H9 (cell line): ENCODE results near the gene SS18. TPM values are rescaled to one million over a fixed set of nuclear protein-coding genes. Genes with fewer than 3 reads are reported as not detected.

Experiments used
- DNase-seq: peaks from one replicate; pipeline ENCODE4 v3.0.0-alpha.2; 2017
- H2AFZ ChIP-seq: one replicate; pipeline ENCODE4 v1.6.1; 2013; ENCODE audit warnings: mild to moderate bottlenecking, low read length, control low read depth, moderate library complexity
- H2AK5ac ChIP-seq: 2 replicates; pipeline ENCODE4 v1.6.1; 2013; ENCODE audit warnings: low read length, control low read depth, mixed read lengths; ENCODE audit not compliant: insufficient read length
- H2BK120ac ChIP-seq: one replicate; pipeline ENCODE4 v1.6.1; 2013; ENCODE audit warnings: low read depth, mild to moderate bottlenecking, low read length, control low read depth, inconsistent platforms; ENCODE audit not compliant: poor library complexity, severe bottlenecking
- H2BK12ac ChIP-seq: 2 replicates; pipeline ENCODE4 v1.6.1; 2013; ENCODE audit warnings: low read length, control low read depth, mixed read lengths, low read depth; ENCODE audit not compliant: insufficient read length
- H2BK15ac ChIP-seq: 2 replicates; pipeline ENCODE4 v1.6.1; 2013; ENCODE audit warnings: low read depth, low read length, control low read depth
- H2BK20ac ChIP-seq: one replicate; pipeline ENCODE4 v1.6.1; 2013; ENCODE audit warnings: low read depth, mild to moderate bottlenecking, low read length, control low read depth, inconsistent platforms; ENCODE audit not compliant: poor library complexity, severe bottlenecking
- H2BK5ac ChIP-seq: 2 replicates; pipeline ENCODE4 v1.6.1; 2013; ENCODE audit warnings: low read length, control low read depth, mixed read lengths; ENCODE audit not compliant: insufficient read length
- H3K14ac ChIP-seq: 2 replicates; pipeline ENCODE4 v1.6.1; 2013; ENCODE audit warnings: low read length, control low read depth; ENCODE audit not compliant: insufficient read depth
- H3K18ac ChIP-seq: 2 replicates; pipeline ENCODE4 v1.6.1; 2013; ENCODE audit warnings: low read depth, mild to moderate bottlenecking, mixed read lengths, low read length, control low read depth; ENCODE audit not compliant: insufficient read length
- H3K23ac ChIP-seq: 2 replicates; pipeline ENCODE4 v1.6.1; 2013; ENCODE audit warnings: low read length, control low read depth, mixed read lengths, low read depth; ENCODE audit not compliant: insufficient read length
- H3K23me2 ChIP-seq: 2 replicates; pipeline ENCODE4 v1.6.1; 2013; ENCODE audit warnings: low read depth, mild to moderate bottlenecking, mixed read lengths, low read length, control low read depth; ENCODE audit not compliant: insufficient read length, poor library complexity, severe bottlenecking
- H3K27ac ChIP-seq: 2 replicates; pipeline ENCODE4 v1.5.1; 2013; ENCODE audit warnings: low read length, control low read depth, mixed read lengths, low read depth; ENCODE audit not compliant: insufficient read length
- H3K27me3 ChIP-seq: 2 replicates; pipeline ENCODE4 v1.6.1; 2013; ENCODE audit warnings: low read length, control low read depth, inconsistent platforms; ENCODE audit not compliant: insufficient read depth
- H3K4ac ChIP-seq: 2 replicates; pipeline ENCODE4 v1.6.1; 2013; ENCODE audit warnings: low read depth, mild to moderate bottlenecking, control low read depth, inconsistent platforms, low read length, moderate library complexity
- H3K4me1 ChIP-seq: 2 replicates; pipeline ENCODE4 v1.6.1; 2013; ENCODE audit warnings: low read length, control low read depth, inconsistent platforms; ENCODE audit not compliant: insufficient read depth
- H3K4me2 ChIP-seq: 2 replicates; pipeline ENCODE4 v1.6.1; 2013; ENCODE audit warnings: low read length, control low read depth, mixed read lengths; ENCODE audit not compliant: insufficient read length, insufficient read depth
- H3K56ac ChIP-seq: 2 replicates; pipeline ENCODE4 v1.6.1; 2013; ENCODE audit warnings: low read depth, mild to moderate bottlenecking, mixed read lengths, low read length, control low read depth; ENCODE audit not compliant: insufficient read length
- H3K79me1 ChIP-seq: 2 replicates; pipeline ENCODE4 v1.6.1; 2013; ENCODE audit warnings: low read depth, mild to moderate bottlenecking, moderate library complexity, low read length, control low read depth, inconsistent platforms; ENCODE audit not compliant: insufficient read depth, poor library complexity, severe bottlenecking
- H3K79me2 ChIP-seq: 2 replicates; pipeline ENCODE4 v1.6.1; 2013; ENCODE audit warnings: low read length, control low read depth, inconsistent platforms; ENCODE audit not compliant: insufficient read depth
- H3K9ac ChIP-seq: 2 replicates; pipeline ENCODE4 v1.6.1; 2013; ENCODE audit warnings: low read length, control low read depth, mixed read lengths; ENCODE audit not compliant: insufficient read length; ENCODE audit errors: extremely low read depth
- H3K9me3 ChIP-seq: one replicate; pipeline ENCODE4 v1.6.1; 2013; ENCODE audit warnings: low read depth, low read length, inconsistent platforms; ENCODE audit not compliant: control insufficient read depth
- H3T11ph ChIP-seq: one replicate; pipeline ENCODE4 v1.6.1; 2013; ENCODE audit warnings: mild to moderate bottlenecking, low read length, control low read depth, inconsistent platforms
- H4K20me1 ChIP-seq: one replicate; pipeline ENCODE4 v1.6.1; 2013; ENCODE audit not compliant: control insufficient read depth, insufficient read length, insufficient read depth
- H4K5ac ChIP-seq: 2 replicates; pipeline ENCODE4 v1.6.1; 2013; ENCODE audit warnings: low read depth, mild to moderate bottlenecking, mixed read lengths, low read length, control low read depth; ENCODE audit not compliant: insufficient read length
- H4K8ac ChIP-seq: replicated peaks from 2 replicates; pipeline ENCODE4 v1.6.1; 2013; ENCODE audit warnings: low read length, control low read depth, mixed read lengths, low read depth; ENCODE audit not compliant: insufficient read length
- H4K91ac ChIP-seq: 2 replicates; pipeline ENCODE4 v1.6.1; 2013; ENCODE audit warnings: low read depth, mild to moderate bottlenecking, moderate library complexity, mixed read lengths, low read length, control low read depth; ENCODE audit not compliant: insufficient read length
- H3K27ac Mint-ChIP-seq, 3 experiments: 2 replicates in 2 of 3; 3 replicates in 1 of 3; pipeline ENCODE4 v1.8.0; 2020 to 2021; ENCODE audit warnings: mixed read lengths in 3 of 3, mild to moderate bottlenecking in 1 of 3, moderate library complexity in 1 of 3
- H3K27me3 Mint-ChIP-seq: 2 replicates; pipeline ENCODE4 v1.8.0; 2021; ENCODE audit warnings: low read depth, mild to moderate bottlenecking, moderate library complexity, mixed read lengths
- H3K36me3 Mint-ChIP-seq, 3 experiments: 2 replicates in 2 of 3; 3 replicates in 1 of 3; pipeline ENCODE4 v1.8.0; 2020 to 2021; ENCODE audit warnings: low read depth in 3 of 3, mixed read lengths in 3 of 3; ENCODE audit not compliant: insufficient read depth in 1 of 3
- H3K4me1 Mint-ChIP-seq, 2 experiments: 2 replicates each; pipeline ENCODE4 v1.8.0; 2020; ENCODE audit warnings: mixed read lengths in 2 of 2
- H3K4me3 Mint-ChIP-seq, 2 experiments: 2 replicates in 1 of 2; 3 replicates in 1 of 2; pipeline ENCODE4 v1.8.0; 2020 to 2021; ENCODE audit warnings: mild to moderate bottlenecking in 2 of 2, mixed read lengths in 2 of 2, moderate library complexity in 1 of 2
- H3K9me3 Mint-ChIP-seq, 2 experiments: 2 replicates in 1 of 2; 3 replicates in 1 of 2; pipeline ENCODE4 v1.8.0; 2020; ENCODE audit warnings: mild to moderate bottlenecking in 2 of 2, mixed read lengths in 2 of 2, moderate library complexity in 1 of 2
- CTCF ChIP-seq: fragments of 200-600 bp; sonication (generic); conservative IDR thresholded peaks from 3 replicates; pipeline ENCODE4 v1.8.0; 2021; ENCODE audit warnings: antibody characterized with exemption, mild to moderate bottlenecking
- WGBS: extraction: QIAGEN DNeasy Blood & Tissue Kit; methylation state at CpG from one replicate; pipeline ENCODE4 v1.1.7; 2013; ENCODE audit warnings: missing lambda C conversion rate, low lambda C conversion rate, mixed read lengths; ENCODE audit not compliant: insufficient read length; ENCODE audit errors: extremely low coverage; 5-methylcytosine and 5-hydroxymethylcytosine counted together
- total RNA-seq: library from RNA; stranded (reverse); gene quantifications from 2 replicates; pipeline ENCODE4 v1.2.1, GENCODE V29; 2021

Gene SS18
- total RNA-seq, 1 experiment from 2014 or later: 87.9 TPM

- Histone ChIP-seq H3K14ac (no peak overlapping the region), H3T11ph (no peak overlapping the region), H4K5ac (no peak overlapping the region), H2BK12ac (no peak overlapping the region), H4K91ac (no peak overlapping the region), H2BK15ac (no peak overlapping the region), H3K23me2 (no peaks in the 10 kb centered on the region), H4K8ac (no peak overlapping the region), H3K9me3 (no peaks in the 10 kb centered on the region), H2BK5ac (no peak overlapping the region), H4K20me1 (no peaks in the 10 kb centered on the region), H3K56ac (no peak overlapping the region), H3K4me2 (no peak overlapping the region), H2AFZ (no peak overlapping the region), H3K27me3 (no peaks in the 10 kb centered on the region), H3K23ac (no peak overlapping the region), H2BK120ac (no peak overlapping the region), H2AK5ac (no peak overlapping the region), H3K4ac (no peak overlapping the region), H3K79me2 (no peaks in the 10 kb centered on the region), H2BK20ac (no peak overlapping the region), H3K79me1 (no peaks in the 10 kb centered on the region), H3K4me1 (no peaks in the 10 kb centered on the region), H3K18ac (no peak overlapping the region), H3K27ac (no peak overlapping the region), H3K9ac (no peak overlapping the region)
- peaks cover 11 to 24% of the 10 kb centered on the region in 2 experiments for H3K9me3 Mint-ChIP-seq
- WGBS: no CpG with 5 or more reads among the region's 5 CpGs
- no peaks in the 10 kb centered on the region for H3K27me3 Mint-ChIP-seq
- H3K27ac Mint-ChIP-seq: no peak overlapping the region
- peaks cover 2 to 15% (median 3%) of the 10 kb centered on the region in 3 experiments; a peak in 5 of 7 replicates for H3K36me3 Mint-ChIP-seq
- no peak for TF ChIP-seq CTCF
- DNase-seq: no peak
- no peak overlapping the region for H3K4me3 Mint-ChIP-seq
- peaks cover 0 to under 1% of the 10 kb centered on the region in 2 experiments; a peak in 1 of 4 replicates for H3K4me1 Mint-ChIP-seq
Measured at GRCh38 chr18:26119246-26119645, 28.8 kb upstream of the SS18 start.
